Astrocyte (in vitro differentiated cells and primary cell): ENCODE measurements around the gene EXO5. TPM values are rescaled to one million over a fixed set of nuclear protein-coding genes. Genes with fewer than 3 reads are reported as not detected.

Experiments
- DNase-seq: peaks from one replicate; pipeline ENCODE4 v3.0.0-alpha.2; 2010; ENCODE audit warnings: low read depth
- FAIRE-seq: peaks from 2 replicates; lab custom pipeline; 2011; peaks lifted over from hg19 to GRCh38; lab: Jason Lieb, UNC
- H2AFZ ChIP-seq: 2 replicates; pipeline ENCODE4 v1.6.0; 2012; ENCODE audit warnings: low read depth, low read length, inconsistent platforms
- H3K27ac ChIP-seq: 2 replicates; pipeline ENCODE4 v1.5.1; 2011; ENCODE audit warnings: low read depth, low read length, inconsistent platforms
- H3K27me3 ChIP-seq: 2 replicates; pipeline ENCODE4 v1.6.0; 2011; ENCODE audit warnings: low read length, inconsistent platforms; ENCODE audit not compliant: insufficient read depth
- H3K36me3 ChIP-seq: 2 replicates; pipeline ENCODE4 v1.5.1; 2011; ENCODE audit warnings: low read length, inconsistent platforms; ENCODE audit not compliant: insufficient read depth
- H3K4me1 ChIP-seq: 2 replicates; pipeline ENCODE4 v1.5.1; 2011; ENCODE audit warnings: low read length, inconsistent platforms; ENCODE audit not compliant: insufficient read depth
- H3K4me2 ChIP-seq: 2 replicates; pipeline ENCODE4 v1.6.0; 2012; ENCODE audit warnings: low read length, inconsistent platforms
- H3K4me3 ChIP-seq: 2 replicates; pipeline ENCODE4 v1.5.1; 2011; ENCODE audit warnings: low read depth, mild to moderate bottlenecking, low read length, inconsistent platforms; ENCODE audit not compliant: insufficient read depth
- H3K79me2 ChIP-seq: 2 replicates; pipeline ENCODE4 v1.6.0; 2012; ENCODE audit warnings: mild to moderate bottlenecking, low read length, inconsistent platforms; ENCODE audit not compliant: insufficient read depth
- H3K9ac ChIP-seq: 2 replicates; pipeline ENCODE4 v1.6.0; 2012; ENCODE audit warnings: mild to moderate bottlenecking, low read length, inconsistent platforms
- H3K9me3 ChIP-seq: 2 replicates; pipeline ENCODE4 v1.5.1; 2012; ENCODE audit warnings: low read depth, mild to moderate bottlenecking, low read length, inconsistent platforms; ENCODE audit not compliant: insufficient read depth
- H4K20me1 ChIP-seq: 2 replicates; pipeline ENCODE4 v1.6.0; 2012; ENCODE audit warnings: low read length, inconsistent platforms; ENCODE audit not compliant: insufficient read depth
- H3K27ac Mint-ChIP-seq: one replicate; pipeline ENCODE4 v1.8.0; 2021; ENCODE audit warnings: mild to moderate bottlenecking, mixed read lengths; ENCODE audit not compliant: unreplicated experiment
- H3K27me3 Mint-ChIP-seq: one replicate; pipeline ENCODE4 v1.8.0; 2021; ENCODE audit warnings: low read depth, mixed read lengths; ENCODE audit not compliant: unreplicated experiment
- H3K36me3 Mint-ChIP-seq: one replicate; pipeline ENCODE4 v1.8.0; 2021; ENCODE audit warnings: low read depth, mixed read lengths; ENCODE audit not compliant: unreplicated experiment
- H3K4me1 Mint-ChIP-seq: one replicate; pipeline ENCODE4 v1.8.0; 2021; ENCODE audit warnings: low read depth, mixed read lengths; ENCODE audit not compliant: unreplicated experiment
- H3K4me3 Mint-ChIP-seq: one replicate; pipeline ENCODE4 v1.8.0; 2021; ENCODE audit warnings: mild to moderate bottlenecking, moderate library complexity, mixed read lengths; ENCODE audit not compliant: unreplicated experiment
- H3K9me3 Mint-ChIP-seq: one replicate; pipeline ENCODE4 v1.8.0; 2021; ENCODE audit warnings: mild to moderate bottlenecking, mixed read lengths; ENCODE audit not compliant: unreplicated experiment
- EZH2 ChIP-seq: IDR thresholded peaks from 2 replicates; pipeline ENCODE4 v1.6.1; 2012; ENCODE audit warnings: mild to moderate bottlenecking, low read length, inconsistent platforms; ENCODE audit not compliant: insufficient read depth
- total RNA-seq: library from RNA; stranded (reverse); gene quantifications from 2 replicates; pipeline ENCODE4 v1.2.1, GENCODE V29; 2021
- TF ChIP-seq, protein P1 (sequence below): IDR thresholded peaks from 2 replicates; pipeline ENCODE4 v1.5.1; 2011; ENCODE audit warnings: low read depth, mild to moderate bottlenecking, inconsistent platforms, low read length, moderate library complexity; ENCODE audit not compliant: insufficient read depth

EXO5 gene
- total RNA-seq, 1 donor from 2014 or later: 6.5 TPM

DNA sequence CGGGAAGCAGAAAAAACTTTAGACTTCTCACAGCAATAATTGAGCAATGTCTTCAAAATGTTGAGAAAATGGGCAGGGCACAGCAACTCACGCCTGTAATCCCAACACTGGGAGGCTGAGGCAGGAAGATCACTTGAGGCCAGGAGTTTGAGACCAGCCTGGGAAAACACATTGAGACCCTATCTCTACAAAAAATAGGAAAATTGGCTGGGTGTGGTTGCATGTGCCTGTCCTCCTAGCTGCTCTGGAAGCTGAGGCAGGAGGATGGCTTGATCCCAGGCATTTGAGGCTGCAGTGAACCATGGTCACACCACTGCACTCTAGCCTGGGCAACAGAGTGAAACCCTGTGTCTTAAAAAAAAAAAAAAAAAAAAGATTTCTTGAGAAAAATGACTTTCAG, 39.2 kb upstream of the EXO5 start:
- no peak overlapping the region for H3K4me2 ChIP-seq
- no peak for FAIRE-seq
- H2AFZ ChIP-seq: no peak overlapping the region
- no peaks in the 10 kb centered on the region for H3K27me3 ChIP-seq
- H3K36me3 Mint-ChIP-seq: peaks cover 47% of the 10 kb centered on the region
- DNase-seq: no peak
- no peak overlapping the region for H3K9ac ChIP-seq
- peaks cover 81% of the 10 kb centered on the region for H3K9me3 Mint-ChIP-seq
- H3K4me3 Mint-ChIP-seq: no peak overlapping the region
- H3K4me1 ChIP-seq: no peaks in the 10 kb centered on the region
- no peak for TF ChIP-seq EZH2
- TF ChIP-seq, protein P1, sequence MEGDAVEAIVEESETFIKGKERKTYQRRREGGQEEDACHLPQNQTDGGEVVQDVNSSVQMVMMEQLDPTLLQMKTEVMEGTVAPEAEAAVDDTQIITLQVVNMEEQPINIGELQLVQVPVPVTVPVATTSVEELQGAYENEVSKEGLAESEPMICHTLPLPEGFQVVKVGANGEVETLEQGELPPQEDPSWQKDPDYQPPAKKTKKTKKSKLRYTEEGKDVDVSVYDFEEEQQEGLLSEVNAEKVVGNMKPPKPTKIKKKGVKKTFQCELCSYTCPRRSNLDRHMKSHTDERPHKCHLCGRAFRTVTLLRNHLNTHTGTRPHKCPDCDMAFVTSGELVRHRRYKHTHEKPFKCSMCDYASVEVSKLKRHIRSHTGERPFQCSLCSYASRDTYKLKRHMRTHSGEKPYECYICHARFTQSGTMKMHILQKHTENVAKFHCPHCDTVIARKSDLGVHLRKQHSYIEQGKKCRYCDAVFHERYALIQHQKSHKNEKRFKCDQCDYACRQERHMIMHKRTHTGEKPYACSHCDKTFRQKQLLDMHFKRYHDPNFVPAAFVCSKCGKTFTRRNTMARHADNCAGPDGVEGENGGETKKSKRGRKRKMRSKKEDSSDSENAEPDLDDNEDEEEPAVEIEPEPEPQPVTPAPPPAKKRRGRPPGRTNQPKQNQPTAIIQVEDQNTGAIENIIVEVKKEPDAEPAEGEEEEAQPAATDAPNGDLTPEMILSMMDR: no peak
- no peak overlapping the region for H3K4me3 ChIP-seq
- H4K20me1 ChIP-seq: no peaks in the 10 kb centered on the region
- H3K4me1 Mint-ChIP-seq: no peaks in the 10 kb centered on the region
- H3K27me3 Mint-ChIP-seq: peaks cover 2% of the 10 kb centered on the region
- no peaks in the 10 kb centered on the region for H3K36me3 ChIP-seq
- no peak overlapping the region for H3K27ac Mint-ChIP-seq
- no peaks in the 10 kb centered on the region for H3K79me2 ChIP-seq
- peaks cover 48% of the 10 kb centered on the region for H3K9me3 ChIP-seq
- H3K27ac ChIP-seq: no peak overlapping the region

DNA sequence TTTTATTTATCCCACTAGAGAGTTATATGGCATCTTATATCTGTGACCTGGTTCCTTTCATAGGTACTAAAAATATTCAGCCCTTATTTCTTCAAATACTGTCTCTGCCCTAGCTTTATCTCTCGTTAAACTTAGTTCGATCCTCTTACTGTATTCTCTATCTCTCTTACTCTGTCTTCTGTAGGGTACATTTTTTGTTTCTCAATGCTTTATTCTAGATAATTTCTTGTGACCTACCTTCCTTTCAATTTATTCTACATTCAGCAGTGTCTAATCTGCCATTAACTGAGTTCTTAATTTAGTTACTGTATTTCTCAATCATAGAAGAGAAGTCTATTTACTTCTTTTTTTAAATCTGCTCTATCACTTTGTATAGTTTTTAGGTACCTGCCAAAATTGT, 33.3 kb upstream of the EXO5 start:
- Histone ChIP-seq H3K4me1 (peaks cover 7% of the 10 kb centered on the region), H4K20me1 (no peaks in the 10 kb centered on the region), H3K9me3 (peaks cover 9% of the 10 kb centered on the region), H3K27ac (no peak overlapping the region), H2AFZ (no peak overlapping the region), H3K4me2 (no peak overlapping the region), H3K4me3 (no peak overlapping the region), H3K79me2 (no peaks in the 10 kb centered on the region), H3K27me3 (no peaks in the 10 kb centered on the region), H3K9ac (no peak overlapping the region), H3K36me3 (no peaks in the 10 kb centered on the region)
- Mint-ChIP-seq H3K4me1 (peaks cover 3% of the 10 kb centered on the region), H3K36me3 (peaks cover 14% of the 10 kb centered on the region), H3K27ac (no peak overlapping the region), H3K9me3 (peaks cover 53% of the 10 kb centered on the region), H3K4me3 (peak overlapping the region; percentile 16), H3K27me3 (peaks cover 2% of the 10 kb centered on the region)
- FAIRE-seq: no peak
- TF ChIP-seq, protein P1: no peak
- no peak for TF ChIP-seq EZH2
- DNase-seq: no peak

DNA sequence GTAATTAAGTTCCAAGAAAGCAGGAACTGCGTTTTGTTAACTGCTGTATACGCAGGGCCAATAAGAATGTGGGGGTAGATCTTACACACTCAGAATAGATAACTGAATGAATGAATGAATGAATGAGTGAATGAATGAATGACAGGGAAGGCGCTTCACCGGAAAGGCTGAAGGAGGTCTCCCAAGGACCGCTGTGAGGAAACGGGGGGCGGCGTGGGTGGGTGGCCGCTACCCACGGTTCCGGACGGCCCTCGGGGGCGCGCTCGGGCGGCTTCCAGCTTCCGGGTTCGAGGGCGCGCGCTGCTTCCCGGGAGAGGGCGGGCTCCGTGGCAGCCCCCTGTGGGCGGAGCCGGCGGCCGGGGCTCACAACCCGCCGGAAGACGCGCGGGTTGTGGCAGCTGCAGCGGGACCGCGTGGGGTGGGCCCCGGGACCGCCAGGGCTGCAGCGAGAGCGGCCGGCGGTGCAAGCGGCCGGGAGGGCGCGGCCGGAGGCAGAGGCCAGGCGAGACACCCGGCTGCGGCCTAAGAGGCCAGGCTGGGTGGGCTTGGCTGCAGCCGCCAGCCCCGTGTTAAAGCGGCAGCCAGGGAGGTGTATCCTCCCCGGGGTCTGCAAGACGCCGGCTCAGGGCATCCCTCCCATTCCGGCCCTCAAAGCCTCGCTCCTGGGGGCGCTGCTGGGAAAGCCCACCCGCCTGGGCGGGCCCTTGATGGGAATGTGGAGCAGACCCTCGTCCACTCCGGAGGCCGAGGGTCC, 31.5 kb upstream of the EXO5 start, which contains the start of gene ZFP69:
ZFP69 (plus strand) TSS at position 367 of the 754 bp plus-strand sequence. CDS start 2,072 bp downstream, outside the sequence.
- Mint-ChIP-seq H3K4me1 (peaks cover 3% of the 10 kb centered on the region), H3K4me3 (peak within 1 kb of the TSS; percentile 85), H3K9me3 (peaks cover 48% of the 10 kb centered on the region), H3K27me3 (no peaks in the 10 kb centered on the region), H3K27ac (no peak within 1 kb of the TSS), H3K36me3 (peaks cover 22% of the 10 kb centered on the region)
- Histone ChIP-seq H4K20me1 (no peaks in the 10 kb centered on the region), H3K79me2 (no peaks in the 10 kb centered on the region), H3K4me2 (peak within 1 kb of the TSS; percentile 92), H3K4me1 (peaks cover 7% of the 10 kb centered on the region), H3K4me3 (peak within 1 kb of the TSS; percentile 82), H3K9me3 (peaks cover 6% of the 10 kb centered on the region), H3K9ac (peak within 1 kb of the TSS; percentile 72), H2AFZ (peak within 1 kb of the TSS; percentile 93), H3K36me3 (no peaks in the 10 kb centered on the region), H3K27me3 (no peaks in the 10 kb centered on the region), H3K27ac (no peak within 1 kb of the TSS)
- no peak for TF ChIP-seq EZH2
- TF ChIP-seq, protein P1: no peak
- peak; percentile 47 for DNase-seq
- no peak for FAIRE-seq
